Mononuclear cell (primary cell): Measurements from ENCODE around the gene ADCY2. TPM values are rescaled to one million over a fixed set of nuclear protein-coding genes. Genes with fewer than 3 reads are reported as not detected.

ENCODE experiments used
- H3K27me3 ChIP-seq: 2 replicates; pipeline ENCODE4 v1.6.0; 2011; ENCODE audit warnings: low read length, control low read depth; ENCODE audit not compliant: insufficient read depth
- H3K4me1 ChIP-seq: 2 replicates; pipeline ENCODE4 v1.5.1; 2011; ENCODE audit warnings: mild to moderate bottlenecking, low read length, control low read depth; ENCODE audit not compliant: insufficient read depth
- H3K4me3 ChIP-seq: 2 replicates; pipeline ENCODE4 v1.5.1; 2011; ENCODE audit warnings: mild to moderate bottlenecking, low read length, moderate library complexity
- H3K9me3 ChIP-seq: 2 replicates; pipeline ENCODE4 v1.5.1; 2011; ENCODE audit warnings: low read depth, mild to moderate bottlenecking, control low read depth, low read length
- total RNA-seq: library from RNA; depleted of rRNA; stranded (reverse); fragments of >200 nt; gene quantifications from one replicate; pipeline ENCODE4 v1.2.3, GENCODE V29; 2012

The ADCY2 gene
- total RNA-seq, 1 donor: under 0.01 TPM

GRCh38 chr5:7813007-7813406 is 417.1 kb downstream of the ADCY2 start:
- no peak overlapping the region for H3K4me3 ChIP-seq
- H3K9me3 ChIP-seq: no peaks in the 10 kb centered on the region
- H3K4me1 ChIP-seq: peaks cover 9% of the 10 kb centered on the region
- H3K27me3 ChIP-seq: no peaks in the 10 kb centered on the region

DNA sequence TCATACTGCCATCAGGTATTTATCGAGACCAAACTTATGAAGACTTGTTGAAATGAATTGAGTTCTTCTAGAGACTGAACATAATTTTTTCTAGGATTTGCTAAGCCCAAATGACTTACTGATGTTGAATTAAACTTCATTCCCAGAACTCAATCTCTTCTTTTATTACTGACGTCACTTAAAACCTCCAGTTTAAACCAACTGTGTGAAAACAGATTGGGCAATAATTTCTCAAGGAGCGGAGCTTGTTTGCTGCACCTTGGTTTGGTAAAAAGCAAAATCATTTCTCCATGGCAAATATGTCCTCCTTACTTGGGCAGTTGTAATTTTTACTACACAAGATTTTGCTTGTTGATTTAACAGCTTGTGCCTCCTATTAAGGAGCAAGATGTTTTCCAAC is 417.6 kb downstream of the ADCY2 start:
- Histone ChIP-seq H3K9me3 (no peaks in the 10 kb centered on the region), H3K4me3 (no peak overlapping the region), H3K27me3 (no peaks in the 10 kb centered on the region), H3K4me1 (peaks cover 9% of the 10 kb centered on the region)

GRCh38 chr5:7814816-7815215 is 418.9 kb downstream of the ADCY2 start:
- Histone ChIP-seq H3K4me1 (peaks cover 9% of the 10 kb centered on the region), H3K9me3 (no peaks in the 10 kb centered on the region), H3K4me3 (no peak overlapping the region), H3K27me3 (no peaks in the 10 kb centered on the region)

DNA sequence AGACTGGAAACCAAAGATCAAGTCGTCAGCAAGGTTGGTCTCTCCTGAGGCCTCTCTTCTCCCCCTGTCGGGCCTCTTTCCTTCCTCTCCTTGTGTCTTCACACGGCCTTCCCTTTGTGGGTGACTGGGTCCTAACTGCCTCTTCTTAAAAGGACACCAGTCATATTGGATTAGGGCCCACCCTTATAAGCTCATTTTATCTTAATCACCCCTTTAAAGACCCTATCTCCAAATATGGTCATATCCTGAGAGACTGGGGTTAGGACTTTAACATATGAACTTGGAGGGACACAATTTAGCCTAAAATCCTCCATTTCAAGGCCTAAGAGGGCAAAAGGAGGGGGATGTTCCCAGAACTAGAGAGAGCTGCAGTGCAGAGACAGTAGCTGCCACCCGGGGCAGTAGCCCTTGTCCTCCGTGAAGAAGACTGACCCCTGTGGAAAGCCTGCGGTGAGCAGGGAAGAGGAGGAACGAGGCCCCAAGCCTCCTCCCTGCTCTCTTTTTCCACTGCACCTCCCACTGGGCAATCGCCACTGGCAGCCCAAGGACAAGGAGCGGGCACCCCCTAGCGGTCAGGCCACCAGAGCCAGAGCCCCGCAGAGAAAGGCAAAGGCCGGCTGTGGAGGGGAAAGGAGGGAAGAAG is 420.1 kb downstream of the ADCY2 start:
- no peaks in the 10 kb centered on the region for H3K27me3 ChIP-seq
- H3K4me1 ChIP-seq: peaks cover 9% of the 10 kb centered on the region
- H3K9me3 ChIP-seq: no peaks in the 10 kb centered on the region
- H3K4me3 ChIP-seq: no peak overlapping the region

- no peaks in the 10 kb centered on the region for H3K9me3 ChIP-seq
- H3K27me3 ChIP-seq: no peaks in the 10 kb centered on the region
- H3K4me1 ChIP-seq: peaks cover 9% of the 10 kb centered on the region
- H3K4me3 ChIP-seq: no peak overlapping the region
Observed at GRCh38 chr5:7816535-7816901, 420.6 kb downstream of the ADCY2 start.

DNA sequence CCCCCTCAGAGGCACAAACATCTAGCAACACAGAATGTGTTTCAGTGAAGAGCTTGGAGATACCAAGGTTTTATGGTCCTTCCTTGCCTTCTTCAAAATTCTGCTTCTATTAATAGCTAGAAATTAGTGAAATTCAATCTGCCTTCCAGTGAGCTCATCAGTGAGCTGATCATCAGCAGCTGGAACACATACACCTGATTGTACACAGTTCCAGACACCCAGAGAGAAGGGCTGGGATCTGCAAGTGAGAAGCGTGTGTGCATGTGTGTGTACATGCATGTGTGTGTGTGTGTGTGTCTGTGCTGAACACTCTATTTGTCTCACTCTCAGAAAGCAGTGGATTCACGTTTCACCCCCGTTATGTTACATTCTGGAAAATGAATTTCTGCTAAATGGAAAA is 426.5 kb downstream of the ADCY2 start:
- H3K4me1 ChIP-seq: no peaks in the 10 kb centered on the region
- H3K9me3 ChIP-seq: no peaks in the 10 kb centered on the region
- H3K4me3 ChIP-seq: no peak overlapping the region
- H3K27me3 ChIP-seq: no peaks in the 10 kb centered on the region

DNA sequence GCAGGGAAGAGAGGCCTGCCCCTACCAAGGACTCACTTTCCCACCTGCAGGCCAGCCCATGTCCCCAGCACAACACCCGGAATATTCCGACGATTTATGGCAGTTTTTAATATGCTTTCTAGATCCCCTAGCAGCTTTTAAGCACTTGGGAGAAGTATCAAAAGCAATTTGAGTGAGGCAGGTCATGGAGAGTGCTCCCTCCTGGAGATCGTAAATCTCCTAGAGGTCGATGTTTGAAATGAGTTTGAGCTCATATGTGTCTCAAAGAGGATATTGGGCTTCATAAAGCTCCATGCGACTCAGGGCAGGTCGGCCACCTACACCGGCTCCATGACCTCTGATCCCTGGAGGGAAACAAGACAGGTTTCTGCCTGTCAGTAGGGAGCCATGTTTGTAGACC is 427.7 kb downstream of the ADCY2 start:
- Histone ChIP-seq H3K27me3 (no peaks in the 10 kb centered on the region), H3K4me1 (no peaks in the 10 kb centered on the region), H3K9me3 (no peaks in the 10 kb centered on the region), H3K4me3 (no peak overlapping the region)

DNA sequence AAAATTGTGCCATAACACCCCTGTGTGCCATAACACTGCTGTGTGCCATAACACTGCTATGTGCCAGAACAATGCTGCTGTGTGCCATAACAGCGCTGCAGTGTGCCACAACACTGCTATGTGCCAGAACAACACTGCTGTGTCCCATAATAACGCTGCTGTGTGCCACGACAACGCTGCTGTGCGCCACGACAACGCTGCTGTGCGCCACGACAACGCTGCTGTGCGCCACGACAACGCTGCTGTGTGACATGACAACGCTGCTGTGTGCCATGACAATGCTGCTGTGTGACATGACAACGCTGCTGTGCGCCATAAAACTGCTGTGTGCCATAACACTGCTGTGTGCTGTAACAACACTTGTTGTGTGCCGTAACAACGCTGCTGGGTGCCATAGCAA is 429.1 kb downstream of the ADCY2 start:
- no peaks in the 10 kb centered on the region for H3K27me3 ChIP-seq
- no peak overlapping the region for H3K4me3 ChIP-seq
- H3K9me3 ChIP-seq: no peaks in the 10 kb centered on the region
- no peaks in the 10 kb centered on the region for H3K4me1 ChIP-seq

GRCh38 chr5:7825630-7826029 is 429.7 kb downstream of the ADCY2 start:
- Histone ChIP-seq H3K9me3 (no peaks in the 10 kb centered on the region), H3K4me3 (no peak overlapping the region), H3K27me3 (no peaks in the 10 kb centered on the region), H3K4me1 (no peaks in the 10 kb centered on the region)

GRCh38 chr5:7827610-7828009 is 431.7 kb downstream of the ADCY2 start:
- H3K9me3 ChIP-seq: no peaks in the 10 kb centered on the region
- H3K4me3 ChIP-seq: no peak overlapping the region
- H3K4me1 ChIP-seq: no peaks in the 10 kb centered on the region
- no peaks in the 10 kb centered on the region for H3K27me3 ChIP-seq

GRCh38 chr5:7828269-7828668 is 432.3 kb downstream of the ADCY2 start:
- H3K9me3 ChIP-seq: no peaks in the 10 kb centered on the region
- no peak overlapping the region for H3K4me3 ChIP-seq
- no peaks in the 10 kb centered on the region for H3K4me1 ChIP-seq
- no peaks in the 10 kb centered on the region for H3K27me3 ChIP-seq

DNA sequence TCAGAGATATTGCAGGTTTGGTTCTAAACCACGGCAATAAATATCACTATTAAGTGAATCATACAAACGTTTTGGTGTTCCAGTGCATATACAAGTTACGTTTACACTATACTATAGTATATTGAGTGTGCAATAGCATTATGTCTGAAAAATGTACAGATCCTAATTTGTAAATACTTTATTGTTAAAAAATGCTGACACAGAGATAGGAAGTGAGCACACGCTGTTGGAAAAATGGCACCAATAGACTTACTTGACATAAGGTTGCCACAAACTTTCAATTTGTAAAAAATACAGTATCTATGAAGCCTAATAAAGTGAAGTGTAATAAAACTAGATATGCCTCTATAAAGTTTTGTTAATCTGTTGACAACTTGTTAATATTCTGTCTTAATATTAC is 439.0 kb downstream of the ADCY2 start:
- Histone ChIP-seq H3K4me3 (no peak overlapping the region), H3K9me3 (no peaks in the 10 kb centered on the region), H3K4me1 (no peaks in the 10 kb centered on the region), H3K27me3 (peaks cover 4% of the 10 kb centered on the region)

DNA sequence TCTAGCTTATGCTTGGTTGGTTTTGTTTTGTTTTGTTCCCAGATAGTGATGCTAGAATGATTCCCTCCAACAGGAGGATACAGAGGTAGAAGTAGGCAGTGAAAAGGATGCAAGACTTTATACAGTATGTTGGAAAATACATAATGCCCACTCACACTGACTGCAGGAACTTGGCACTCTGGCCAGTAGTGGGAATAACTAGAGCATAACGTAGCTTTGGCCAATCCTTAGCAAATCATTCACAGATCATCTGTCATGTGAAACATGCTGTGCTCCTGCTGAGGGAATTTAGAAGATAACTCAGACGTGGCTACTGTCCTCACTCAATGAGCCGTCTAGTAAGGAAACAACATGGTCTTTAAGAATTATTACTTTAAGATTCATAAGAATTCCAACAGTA is 441.5 kb downstream of the ADCY2 start:
- Histone ChIP-seq H3K9me3 (no peaks in the 10 kb centered on the region), H3K4me3 (no peak overlapping the region), H3K27me3 (peaks cover 4% of the 10 kb centered on the region), H3K4me1 (no peaks in the 10 kb centered on the region)

GRCh38 chr5:7842531-7842930 is 446.6 kb downstream of the ADCY2 start:
- Histone ChIP-seq H3K27me3 (peaks cover 2% of the 10 kb centered on the region), H3K9me3 (no peaks in the 10 kb centered on the region), H3K4me3 (no peak overlapping the region), H3K4me1 (no peaks in the 10 kb centered on the region)

GRCh38 chr5:7844901-7845300 is 449.0 kb downstream of the ADCY2 start:
- no peaks in the 10 kb centered on the region for H3K9me3 ChIP-seq
- peaks cover 4% of the 10 kb centered on the region for H3K4me1 ChIP-seq
- no peak overlapping the region for H3K4me3 ChIP-seq
- H3K27me3 ChIP-seq: peaks cover 24% of the 10 kb centered on the region

GRCh38 chr5:7845557-7845956 is 449.6 kb downstream of the ADCY2 start:
- Histone ChIP-seq H3K4me3 (no peak overlapping the region), H3K9me3 (no peaks in the 10 kb centered on the region), H3K27me3 (peaks cover 25% of the 10 kb centered on the region), H3K4me1 (peaks cover 4% of the 10 kb centered on the region)
